Measurements from ENCODE around the gene SLC22A17. TPM values are rescaled to one million over a fixed set of nuclear protein-coding genes. Genes with fewer than 3 reads are reported as not detected.
A peak's percentile ranks its signal among the peaks of the same experiment; 100 is the strongest.

Gene SLC22A17
- total and polyA plus RNA-seq, 2 of the 13 experiments (the other 11 are each of a cell fraction or from before 2014, with no cell fraction given): 0.95 to 1.1 TPM

DNA sequence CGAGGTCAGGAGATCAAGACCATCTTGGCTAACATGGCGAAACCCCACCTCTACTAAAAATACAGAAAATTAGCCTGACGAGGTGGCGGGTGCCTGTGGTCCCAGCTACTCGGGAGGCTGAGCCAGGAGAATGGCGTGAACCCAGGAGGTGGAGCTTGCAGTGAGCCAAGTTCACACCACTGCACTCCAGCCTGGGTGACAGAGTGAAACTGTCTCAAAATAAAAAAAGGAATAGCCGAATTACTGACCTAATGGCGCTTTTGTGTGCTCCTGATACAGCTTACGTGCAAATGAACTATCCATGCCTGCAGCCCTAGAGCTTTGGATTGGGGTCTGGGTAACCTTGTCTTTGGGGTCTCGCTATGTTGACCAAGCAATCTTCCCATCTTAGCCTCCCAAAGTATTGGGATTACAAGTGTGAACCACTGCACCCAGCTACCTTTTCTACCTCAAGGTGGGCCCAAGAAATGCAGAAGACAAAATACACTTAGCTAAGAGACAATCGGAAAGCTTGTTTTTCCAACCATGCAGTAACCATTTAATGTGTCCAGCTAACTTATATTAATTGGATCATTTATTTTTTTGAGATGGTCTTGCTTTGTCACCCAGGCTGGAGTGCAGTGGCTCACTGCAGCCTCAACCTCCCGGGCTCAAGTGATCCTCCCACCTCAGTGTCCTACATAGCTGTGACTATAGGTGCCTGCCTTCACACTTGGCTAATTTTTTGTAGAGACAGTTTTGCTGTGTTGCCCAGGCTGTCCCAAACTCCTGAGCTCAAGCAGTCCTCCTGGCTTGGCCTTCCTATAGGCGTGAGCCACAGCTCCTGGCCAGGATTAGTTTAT lies 26.0 kb downstream of the SLC22A17 start (continued):
- TF ChIP-seq SMAD3 (CRISPR knock-in tag; IDR thresholded peaks at IDR 0.05) (no peak), ZNF253 (CRISPR knock-in tag; IDR thresholded peaks at IDR 0.05; ENCODE audit: borderline replicate concordance) (no peak), SATB2 (CRISPR knock-in tag; IDR thresholded peaks at IDR 0.05) (no peak), HMG20B (CRISPR knock-in tag; conservative IDR thresholded peaks at IDR 0.05) (no peak), ZNF20 (CRISPR knock-in tag; IDR thresholded peaks at IDR 0.05) (no peak), ZNF331 (CRISPR knock-in tag; IDR thresholded peaks at IDR 0.05) (0 out of 2 replicates have a peak, but pooled peaks have one; percentile 22), NFE2 (CRISPR knock-in tag; IDR thresholded peaks at IDR 0.05) (no peak), DPF2 (CRISPR knock-in tag; IDR thresholded peaks at IDR 0.05; ENCODE audit: borderline replicate concordance, low read depth) (no peak), ZNF772 (CRISPR knock-in tag; IDR thresholded peaks at IDR 0.05) (peak; percentile 42; the same call in 1 of the 2 replicates), TCF7 (IDR thresholded peaks at IDR 0.05; ENCODE audit: low read depth) (no peak), ZNF207 (IDR thresholded peaks at IDR 0.05; ENCODE audit: borderline replicate concordance) (no peak), MXD4 (CRISPR knock-in tag; IDR thresholded peaks at IDR 0.05) (no peak), ZNF564 (CRISPR knock-in tag; IDR thresholded peaks at IDR 0.05) (no peak), GPN1 (CRISPR knock-in tag; IDR thresholded peaks at IDR 0.05; ENCODE audit: borderline replicate concordance) (no peak), TBL1XR1 (IDR thresholded peaks at IDR 0.05; ENCODE audit: borderline replicate concordance, low read length, partially characterized antibody) (no peak), PRMT3 (CRISPR knock-in tag; IDR thresholded peaks at IDR 0.05; ENCODE audit: borderline replicate concordance, low read depth) (no peak), ZBTB20 (CRISPR knock-in tag; IDR thresholded peaks at IDR 0.05; ENCODE audit: borderline replicate concordance, low read depth) (no peak), PHF5A (CRISPR knock-in tag; IDR thresholded peaks at IDR 0.05; ENCODE audit: low read depth, unreplicated experiment) (peak; percentile 42), ZNF569 (CRISPR knock-in tag; IDR thresholded peaks at IDR 0.05; ENCODE audit: borderline replicate concordance) (no peak), KMT2A (CRISPR knock-in tag; IDR thresholded peaks at IDR 0.05) (0 out of 2 replicates have a peak, but pooled peaks have one; percentile 11)
- TF ChIP-seq, protein P1, sequence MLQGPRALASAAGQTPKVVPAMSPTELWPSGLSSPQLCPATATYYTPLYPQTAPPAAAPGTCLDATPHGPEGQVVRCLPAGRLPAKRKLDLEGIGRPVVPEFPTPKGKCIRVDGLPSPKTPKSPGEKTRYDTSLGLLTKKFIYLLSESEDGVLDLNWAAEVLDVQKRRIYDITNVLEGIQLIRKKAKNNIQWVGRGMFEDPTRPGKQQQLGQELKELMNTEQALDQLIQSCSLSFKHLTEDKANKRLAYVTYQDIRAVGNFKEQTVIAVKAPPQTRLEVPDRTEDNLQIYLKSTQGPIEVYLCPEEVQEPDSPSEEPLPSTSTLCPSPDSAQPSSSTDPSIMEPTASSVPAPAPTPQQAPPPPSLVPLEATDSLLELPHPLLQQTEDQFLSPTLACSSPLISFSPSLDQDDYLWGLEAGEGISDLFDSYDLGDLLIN (CRISPR knock-in tag; IDR thresholded peaks at IDR 0.05; ENCODE audit: borderline replicate concordance): no peak
- TF ChIP-seq, protein P2, sequence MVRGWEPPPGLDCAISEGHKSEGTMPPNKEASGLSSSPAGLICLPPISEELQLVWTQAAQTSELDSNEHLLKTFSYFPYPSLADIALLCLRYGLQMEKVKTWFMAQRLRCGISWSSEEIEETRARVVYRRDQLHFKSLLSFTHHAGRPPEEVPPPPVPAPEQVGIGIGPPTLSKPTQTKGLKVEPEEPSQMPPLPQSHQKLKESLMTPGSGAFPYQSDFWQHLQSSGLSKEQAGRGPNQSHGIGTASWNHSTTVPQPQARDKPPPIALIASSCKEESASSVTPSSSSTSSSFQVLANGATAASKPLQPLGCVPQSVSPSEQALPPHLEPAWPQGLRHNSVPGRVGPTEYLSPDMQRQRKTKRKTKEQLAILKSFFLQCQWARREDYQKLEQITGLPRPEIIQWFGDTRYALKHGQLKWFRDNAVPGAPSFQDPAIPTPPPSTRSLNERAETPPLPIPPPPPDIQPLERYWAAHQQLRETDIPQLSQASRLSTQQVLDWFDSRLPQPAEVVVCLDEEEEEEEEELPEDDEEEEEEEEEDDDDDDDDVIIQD (CRISPR knock-in tag; IDR thresholded peaks at IDR 0.05; ENCODE audit: low read depth): no peak
- TF ChIP-seq, protein P3, sequence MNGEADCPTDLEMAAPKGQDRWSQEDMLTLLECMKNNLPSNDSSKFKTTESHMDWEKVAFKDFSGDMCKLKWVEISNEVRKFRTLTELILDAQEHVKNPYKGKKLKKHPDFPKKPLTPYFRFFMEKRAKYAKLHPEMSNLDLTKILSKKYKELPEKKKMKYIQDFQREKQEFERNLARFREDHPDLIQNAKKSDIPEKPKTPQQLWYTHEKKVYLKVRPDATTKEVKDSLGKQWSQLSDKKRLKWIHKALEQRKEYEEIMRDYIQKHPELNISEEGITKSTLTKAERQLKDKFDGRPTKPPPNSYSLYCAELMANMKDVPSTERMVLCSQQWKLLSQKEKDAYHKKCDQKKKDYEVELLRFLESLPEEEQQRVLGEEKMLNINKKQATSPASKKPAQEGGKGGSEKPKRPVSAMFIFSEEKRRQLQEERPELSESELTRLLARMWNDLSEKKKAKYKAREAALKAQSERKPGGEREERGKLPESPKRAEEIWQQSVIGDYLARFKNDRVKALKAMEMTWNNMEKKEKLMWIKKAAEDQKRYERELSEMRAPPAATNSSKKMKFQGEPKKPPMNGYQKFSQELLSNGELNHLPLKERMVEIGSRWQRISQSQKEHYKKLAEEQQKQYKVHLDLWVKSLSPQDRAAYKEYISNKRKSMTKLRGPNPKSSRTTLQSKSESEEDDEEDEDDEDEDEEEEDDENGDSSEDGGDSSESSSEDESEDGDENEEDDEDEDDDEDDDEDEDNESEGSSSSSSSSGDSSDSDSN (CRISPR knock-in tag; IDR thresholded peaks at IDR 0.05): no peak
- TF ChIP-seq, protein P4, sequence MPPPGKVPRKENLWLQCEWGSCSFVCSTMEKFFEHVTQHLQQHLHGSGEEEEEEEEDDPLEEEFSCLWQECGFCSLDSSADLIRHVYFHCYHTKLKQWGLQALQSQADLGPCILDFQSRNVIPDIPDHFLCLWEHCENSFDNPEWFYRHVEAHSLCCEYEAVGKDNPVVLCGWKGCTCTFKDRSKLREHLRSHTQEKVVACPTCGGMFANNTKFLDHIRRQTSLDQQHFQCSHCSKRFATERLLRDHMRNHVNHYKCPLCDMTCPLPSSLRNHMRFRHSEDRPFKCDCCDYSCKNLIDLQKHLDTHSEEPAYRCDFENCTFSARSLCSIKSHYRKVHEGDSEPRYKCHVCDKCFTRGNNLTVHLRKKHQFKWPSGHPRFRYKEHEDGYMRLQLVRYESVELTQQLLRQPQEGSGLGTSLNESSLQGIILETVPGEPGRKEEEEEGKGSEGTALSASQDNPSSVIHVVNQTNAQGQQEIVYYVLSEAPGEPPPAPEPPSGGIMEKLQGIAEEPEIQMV (CRISPR knock-in tag; IDR thresholded peaks at IDR 0.05; ENCODE audit: low read depth): 0 out of 2 replicates have a peak, but pooled peaks have one; percentile 22
